ENCODE data around the gene ELFN1. TPM values are rescaled to one million over a fixed set of nuclear protein-coding genes. Genes with fewer than 3 reads are reported as not detected.

The ELFN1 gene
- total RNA-seq, 2 donors from 2014 or later: 0.33 to 1.3 TPM

- no peak for TF ChIP-seq CTCF (IDR thresholded peaks at IDR 0.05)
- no peak overlapping the region for H3K4me3 ChIP-seq
- 61 to 82% methylated on average over 3 to 12 of the region's 13 CpGs for WGBS, 2 donors
- no peaks in the 10 kb centered on the region for H3K36me3 ChIP-seq (replicated peaks in 1 of 2; ENCODE audit: insufficient read depth in 1 of 2, low read depth in 2 of 2)
- H3K4me1 ChIP-seq: peaks cover 11% of the 10 kb centered on the region
- H3K9me3 ChIP-seq: no peaks in the 10 kb centered on the region
- H3K27me3 ChIP-seq: peaks cover 0 to 29% of the 10 kb centered on the region in 2 donors
- DNase-seq (no peak), ATAC-seq (no peak)
- no peak overlapping the region for H3K27ac ChIP-seq
- intact Hi-C loops (cut with DNase I): no loop called here
Observed at GRCh38 chr7:1651031-1651446, 19.0 kb upstream of the ELFN1 start.

- no peak for DNase-seq
- no peak for ATAC-seq
- Histone ChIP-seq H3K9me3 (no peaks in the 10 kb centered on the region), H3K27ac (no peak overlapping the region), H3K36me3 (replicated peaks in 1 of 2; ENCODE audit: insufficient read depth in 1 of 2, low read depth in 2 of 2) (no peaks in the 10 kb centered on the region), H3K4me3 (no peak overlapping the region), H3K4me1 (peaks cover 11% of the 10 kb centered on the region), H3K27me3 (peaks cover 0 to 24% of the 10 kb centered on the region in 2 donors)
- 79 to 83% methylated on average over 5 to 6 of the region's 6 CpGs for WGBS, 2 donors
- intact Hi-C loops (cut with DNase I): no loop called here
- no peak for TF ChIP-seq POLR2A (IDR thresholded peaks at IDR 0.05)
- TF ChIP-seq CTCF (IDR thresholded peaks at IDR 0.05): no peak
Observed at GRCh38 chr7:1651891-1652290, 18.2 kb upstream of the ELFN1 start.

DNA sequence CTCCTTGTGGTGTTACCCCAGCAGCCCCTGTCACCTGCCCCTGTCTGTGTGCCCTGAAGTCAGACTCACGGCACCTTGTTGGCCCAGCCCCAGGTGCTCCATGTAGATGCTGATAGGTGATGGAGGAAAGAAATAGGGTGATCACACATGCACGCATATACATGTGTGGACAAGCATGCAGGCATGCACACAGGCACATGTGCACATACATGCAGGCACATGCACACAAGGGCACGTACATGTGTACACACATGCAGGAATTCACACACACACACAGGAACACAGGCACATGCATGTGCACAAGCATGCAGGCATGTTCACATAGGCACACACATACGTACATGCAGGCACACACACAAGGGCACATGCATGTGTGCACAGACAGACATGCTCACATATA lies 16.6 kb upstream of the ELFN1 start:
- Histone ChIP-seq H3K4me3 (no peak overlapping the region), H3K4me1 (peaks cover 3% of the 10 kb centered on the region), H3K36me3 (replicated peaks in 1 of 2; ENCODE audit: insufficient read depth in 1 of 2, low read depth in 2 of 2) (no peaks in the 10 kb centered on the region), H3K27ac (no peak overlapping the region), H3K9me3 (no peaks in the 10 kb centered on the region), H3K27me3 (peaks cover 0 to 20% of the 10 kb centered on the region in 2 donors)
- intact Hi-C loops (cut with DNase I): no loop called here
- WGBS, 2 donors: 84 to 100% methylated on average over 2 to 4 of the region's 4 CpGs
- TF ChIP-seq CTCF (IDR thresholded peaks at IDR 0.05): no peak
- TF ChIP-seq POLR2A (IDR thresholded peaks at IDR 0.05): no peak
- no peak for ATAC-seq
- peak in 1 of 4 donors; percentile 1 for DNase-seq

- TF ChIP-seq POLR2A (IDR thresholded peaks at IDR 0.05) (no peak), CTCF (IDR thresholded peaks at IDR 0.05) (no peak)
- Histone ChIP-seq H3K4me3 (no peak overlapping the region), H3K27ac (no peak overlapping the region), H3K4me1 (no peaks in the 10 kb centered on the region), H3K36me3 (replicated peaks in 1 of 2; ENCODE audit: insufficient read depth in 1 of 2, low read depth in 2 of 2) (no peaks in the 10 kb centered on the region), H3K9me3 (no peaks in the 10 kb centered on the region), H3K27me3 (peaks cover 0 to 20% of the 10 kb centered on the region in 2 donors)
- intact Hi-C loops (cut with DNase I): no loop called here
- 67 to 68% methylated on average over 7 to 15 of the region's 15 CpGs for WGBS, 2 donors
- ATAC-seq: no peak
- no peak for DNase-seq
Observed at GRCh38 chr7:1654111-1654510, 16.0 kb upstream of the ELFN1 start.

DNA sequence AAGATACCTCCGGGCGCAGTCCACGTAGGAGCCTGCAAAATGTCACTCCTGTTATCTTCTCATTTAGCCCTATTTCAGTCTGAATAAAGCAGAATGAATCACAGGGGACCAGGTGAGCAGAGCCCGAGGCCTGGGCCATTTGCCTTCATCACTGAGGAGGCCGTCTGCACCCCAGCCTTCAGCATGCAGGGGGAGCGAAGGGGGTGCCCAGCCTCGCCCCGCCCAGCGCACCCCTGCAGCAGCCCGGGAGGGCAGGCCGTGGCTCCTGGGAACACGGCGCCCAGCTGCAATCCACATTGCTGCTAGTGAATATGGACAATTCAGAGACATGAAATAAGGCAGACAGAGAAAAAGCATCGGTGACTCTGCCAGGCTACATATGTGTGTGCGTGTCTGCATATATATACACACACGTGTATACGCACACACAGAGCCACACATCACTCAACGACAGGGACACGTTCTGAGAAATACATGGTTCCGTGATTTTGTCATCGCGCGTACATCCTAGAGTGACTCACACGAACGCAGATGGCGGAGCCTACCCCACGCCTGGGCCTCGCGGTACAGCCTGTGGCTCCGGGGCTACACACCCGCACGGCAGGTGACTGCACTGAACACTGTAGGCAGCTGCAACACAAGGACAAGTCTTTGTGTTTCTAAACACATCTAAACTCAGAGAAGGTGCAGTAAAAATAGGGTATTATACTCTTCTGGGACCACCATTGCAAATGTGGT lies 15.2 kb upstream of the ELFN1 start:
- DNase-seq (no peak), ATAC-seq (no peak)
- Histone ChIP-seq H3K4me1 (no peaks in the 10 kb centered on the region), H3K27ac (no peak overlapping the region), H3K27me3 (peaks cover 0 to 13% of the 10 kb centered on the region in 2 donors), H3K9me3 (no peaks in the 10 kb centered on the region), H3K36me3 (replicated peaks in 1 of 2; ENCODE audit: insufficient read depth in 1 of 2, low read depth in 2 of 2) (no peaks in the 10 kb centered on the region), H3K4me3 (no peak overlapping the region)
- intact Hi-C loops (cut with DNase I): no loop called here
- TF ChIP-seq POLR2A (IDR thresholded peaks at IDR 0.05): no peak
- no peak for TF ChIP-seq CTCF (IDR thresholded peaks at IDR 0.05)
- 71 to 73% methylated on average over 20 to 32 of the region's 32 CpGs for WGBS, 2 donors

Data from body of pancreas (tissue), 4 donors.